HEK293 (cell line): Measurements from ENCODE around the gene MRPL46.

Experiments
- MYNN ChIP-seq: fragments of 450-650 bp; formaldehyde crosslinking; IDR thresholded peaks from 2 replicates; pipeline ENCODE4 v1.5.1; 2016; ENCODE audit warnings: missing biosample characterization, missing genetic modification characterization, borderline replicate concordance
- MZF1 ChIP-seq: fragments of 450-650 bp; formaldehyde crosslinking; IDR thresholded peaks from 2 replicates; pipeline ENCODE4 v1.5.1; 2017; ENCODE audit warnings: missing biosample characterization, missing genetic modification characterization, borderline replicate concordance
- SP3 ChIP-seq: fragments of 450-650 bp; formaldehyde crosslinking; IDR thresholded peaks from 2 replicates; pipeline ENCODE4 v1.5.1; 2016; ENCODE audit warnings: missing biosample characterization, missing genetic modification characterization
- TRIM28 ChIP-seq: IDR thresholded peaks from 2 replicates; pipeline ENCODE4 v1.6.1; 2011; ENCODE audit warnings: low read length, control low read depth, borderline replicate concordance
- ZBTB20 ChIP-seq: fragments of 450-650 bp; formaldehyde crosslinking; IDR thresholded peaks from 2 replicates; pipeline ENCODE4 v1.5.1; 2016; ENCODE audit warnings: missing biosample characterization, missing genetic modification characterization
- ZBTB7A ChIP-seq: fragments of 450-650 bp; formaldehyde crosslinking; IDR thresholded peaks from 2 replicates; pipeline ENCODE4 v1.5.1; 2016; ENCODE audit warnings: low read depth, missing biosample characterization, missing genetic modification characterization
- ZNF114 ChIP-seq: fragments of 450-650 bp; formaldehyde crosslinking; IDR thresholded peaks from 2 replicates; pipeline ENCODE4 v1.5.0; 2017; ENCODE audit warnings: missing biosample characterization, missing genetic modification characterization
- ZNF146 ChIP-seq: fragments of 450-650 bp; formaldehyde crosslinking; IDR thresholded peaks from 2 replicates; pipeline ENCODE4 v1.5.1; 2016; ENCODE audit warnings: missing biosample characterization, missing genetic modification characterization
- ZNF157 ChIP-seq: fragments of 450-650 bp; formaldehyde crosslinking; IDR thresholded peaks from 2 replicates; pipeline ENCODE4 v1.5.1; 2016; ENCODE audit warnings: missing biosample characterization, missing genetic modification characterization
- ZNF202 ChIP-seq: fragments of 450-650 bp; formaldehyde crosslinking; IDR thresholded peaks from 2 replicates; pipeline ENCODE4 v1.5.1; 2016; ENCODE audit warnings: missing biosample characterization, missing genetic modification characterization, borderline replicate concordance
- ZNF214 ChIP-seq: fragments of 450-650 bp; formaldehyde crosslinking; IDR thresholded peaks from 2 replicates; pipeline ENCODE4 v1.5.1; 2017; ENCODE audit warnings: missing biosample characterization, mild to moderate bottlenecking, missing genetic modification characterization, borderline replicate concordance
- ZNF248 ChIP-seq: fragments of 450-650 bp; formaldehyde crosslinking; IDR thresholded peaks from 2 replicates; pipeline ENCODE4 v1.5.1; 2017; ENCODE audit warnings: missing biosample characterization, missing genetic modification characterization
- ZNF354C ChIP-seq: fragments of 450-650 bp; formaldehyde crosslinking; IDR thresholded peaks from 2 replicates; pipeline ENCODE4 v1.5.1; 2016; ENCODE audit warnings: missing biosample characterization, missing genetic modification characterization, low read depth, borderline replicate concordance
- ZNF416 ChIP-seq: fragments of 450-650 bp; formaldehyde crosslinking; IDR thresholded peaks from 2 replicates; pipeline ENCODE4 v1.5.1; 2016; ENCODE audit warnings: missing biosample characterization, missing genetic modification characterization
- ZNF488 ChIP-seq: fragments of 450-650 bp; formaldehyde crosslinking; IDR thresholded peaks from 2 replicates; pipeline ENCODE4 v1.5.1; 2016; ENCODE audit warnings: missing biosample characterization, missing genetic modification characterization
- ZNF555 ChIP-seq: fragments of 450-650 bp; formaldehyde crosslinking; conservative IDR thresholded peaks from 2 replicates; pipeline ENCODE4 v1.5.1; 2017; ENCODE audit warnings: missing biosample characterization, mild to moderate bottlenecking, missing genetic modification characterization, inconsistent platforms
- ZNF621 ChIP-seq: fragments of 450-650 bp; formaldehyde crosslinking; IDR thresholded peaks from 2 replicates; pipeline ENCODE4 v1.5.1; 2017; ENCODE audit warnings: missing biosample characterization, missing genetic modification characterization
- ZNF658 ChIP-seq: fragments of 450-650 bp; formaldehyde crosslinking; IDR thresholded peaks from 2 replicates; pipeline ENCODE4; 2016; ENCODE audit warnings: missing biosample characterization, missing genetic modification characterization
- ZNF670 ChIP-seq: fragments of 450-650 bp; formaldehyde crosslinking; IDR thresholded peaks from 2 replicates; pipeline ENCODE4 v1.5.1; 2016; ENCODE audit warnings: missing biosample characterization, missing genetic modification characterization, low read depth
- TF ChIP-seq, protein P1 (sequence below): fragments of 450-650 bp; formaldehyde crosslinking; conservative IDR thresholded peaks from 2 replicates; pipeline ENCODE4 v1.5.1; 2016; ENCODE audit warnings: low read depth, missing biosample characterization, missing genetic modification characterization
- TF ChIP-seq, protein P2 (sequence below): fragments of 450-650 bp; formaldehyde crosslinking; IDR thresholded peaks from 2 replicates; pipeline ENCODE4 v1.5.1; 2017; ENCODE audit warnings: missing biosample characterization, missing genetic modification characterization
- TF ChIP-seq, protein P3 (sequence below): fragments of 450-650 bp; formaldehyde crosslinking; IDR thresholded peaks from 2 replicates; pipeline ENCODE4 v1.5.1; 2016; ENCODE audit warnings: missing biosample characterization, missing genetic modification characterization
- TF ChIP-seq, protein P4 (sequence below): fragments of 450-650 bp; IDR thresholded peaks from 2 replicates; pipeline ENCODE4 v1.5.1; 2018; ENCODE audit warnings: missing biosample characterization, missing genetic modification characterization
- TF ChIP-seq, protein P5 (sequence below): fragments of 450-650 bp; formaldehyde crosslinking; IDR thresholded peaks from 2 replicates; pipeline ENCODE4 v1.5.1; 2016; ENCODE audit warnings: missing biosample characterization, missing genetic modification characterization

The MRPL46 gene

GRCh38 chr15:88467073-88467934 lies at the start of gene MRPL46, which contains the start of gene MRPS11 (continued):
- TF ChIP-seq, protein P1, sequence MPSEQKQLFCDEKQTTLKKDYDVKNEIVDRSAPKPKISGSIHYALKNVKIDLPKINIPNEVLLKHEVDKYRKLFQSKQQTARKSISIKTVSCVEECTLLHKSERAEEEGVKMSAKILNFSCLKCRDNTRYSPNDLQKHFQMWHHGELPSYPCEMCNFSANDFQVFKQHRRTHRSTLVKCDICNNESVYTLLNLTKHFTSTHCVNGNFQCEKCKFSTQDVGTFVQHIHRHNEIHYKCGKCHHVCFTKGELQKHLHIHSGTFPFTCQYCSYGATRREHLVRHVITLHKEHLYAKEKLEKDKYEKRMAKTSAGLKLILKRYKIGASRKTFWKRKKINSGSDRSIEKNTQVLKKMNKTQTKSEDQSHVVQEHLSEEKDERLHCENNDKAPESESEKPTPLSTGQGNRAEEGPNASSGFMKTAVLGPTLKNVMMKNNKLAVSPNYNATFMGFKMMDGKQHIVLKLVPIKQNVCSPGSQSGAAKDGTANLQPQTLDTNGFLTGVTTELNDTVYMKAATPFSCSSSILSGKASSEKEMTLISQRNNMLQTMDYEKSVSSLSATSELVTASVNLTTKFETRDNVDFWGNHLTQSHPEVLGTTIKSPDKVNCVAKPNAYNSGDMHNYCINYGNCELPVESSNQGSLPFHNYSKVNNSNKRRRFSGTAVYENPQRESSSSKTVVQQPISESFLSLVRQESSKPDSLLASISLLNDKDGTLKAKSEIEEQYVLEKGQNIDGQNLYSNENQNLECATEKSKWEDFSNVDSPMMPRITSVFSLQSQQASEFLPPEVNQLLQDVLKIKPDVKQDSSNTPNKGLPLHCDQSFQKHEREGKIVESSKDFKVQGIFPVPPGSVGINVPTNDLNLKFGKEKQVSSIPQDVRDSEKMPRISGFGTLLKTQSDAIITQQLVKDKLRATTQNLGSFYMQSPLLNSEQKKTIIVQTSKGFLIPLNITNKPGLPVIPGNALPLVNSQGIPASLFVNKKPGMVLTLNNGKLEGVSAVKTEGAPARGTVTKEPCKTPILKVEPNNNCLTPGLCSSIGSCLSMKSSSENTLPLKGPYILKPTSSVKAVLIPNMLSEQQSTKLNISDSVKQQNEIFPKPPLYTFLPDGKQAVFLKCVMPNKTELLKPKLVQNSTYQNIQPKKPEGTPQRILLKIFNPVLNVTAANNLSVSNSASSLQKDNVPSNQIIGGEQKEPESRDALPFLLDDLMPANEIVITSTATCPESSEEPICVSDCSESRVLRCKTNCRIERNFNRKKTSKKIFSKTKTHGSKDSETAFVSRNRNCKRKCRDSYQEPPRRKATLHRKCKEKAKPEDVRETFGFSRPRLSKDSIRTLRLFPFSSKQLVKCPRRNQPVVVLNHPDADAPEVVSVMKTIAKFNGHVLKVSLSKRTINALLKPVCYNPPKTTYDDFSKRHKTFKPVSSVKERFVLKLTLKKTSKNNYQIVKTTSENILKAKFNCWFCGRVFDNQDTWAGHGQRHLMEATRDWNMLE (tag by site-specific recombination) = peak; percentile 58
- TF ChIP-seq ZNF146 (tag by site-specific recombination) (0 out of 2 replicates have a peak, but pooled peaks have one; percentile 23), ZNF416 (no peak), MYNN (tag by site-specific recombination) (no peak), TRIM28 (0 out of 2 replicates have a peak, but pooled peaks have one; percentile 22), ZNF248 (tag by site-specific recombination) (no peak), ZNF202 (tag by site-specific recombination) (no peak), ZNF658 (tag by site-specific recombination) (no peak), ZNF488 (tag by site-specific recombination) (no peak), ZNF114 (tag by site-specific recombination) (no peak), SP3 (peak; percentile 42), ZBTB20 (tag by site-specific recombination) (peak; percentile 88), ZNF214 (no peak), MZF1 (tag by site-specific recombination) (no peak), ZNF157 (no peak), ZNF354C (no peak), ZNF621 (no peak), ZBTB7A (tag by site-specific recombination) (no peak; the same call in 1 of the 2 replicates), ZNF555 (tag by site-specific recombination) (no peak), ZNF670 (no peak)
- TF ChIP-seq, protein P2, sequence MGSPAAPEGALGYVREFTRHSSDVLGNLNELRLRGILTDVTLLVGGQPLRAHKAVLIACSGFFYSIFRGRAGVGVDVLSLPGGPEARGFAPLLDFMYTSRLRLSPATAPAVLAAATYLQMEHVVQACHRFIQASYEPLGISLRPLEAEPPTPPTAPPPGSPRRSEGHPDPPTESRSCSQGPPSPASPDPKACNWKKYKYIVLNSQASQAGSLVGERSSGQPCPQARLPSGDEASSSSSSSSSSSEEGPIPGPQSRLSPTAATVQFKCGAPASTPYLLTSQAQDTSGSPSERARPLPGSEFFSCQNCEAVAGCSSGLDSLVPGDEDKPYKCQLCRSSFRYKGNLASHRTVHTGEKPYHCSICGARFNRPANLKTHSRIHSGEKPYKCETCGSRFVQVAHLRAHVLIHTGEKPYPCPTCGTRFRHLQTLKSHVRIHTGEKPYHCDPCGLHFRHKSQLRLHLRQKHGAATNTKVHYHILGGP (tag by site-specific recombination) = no peak
- TF ChIP-seq, protein P3, sequence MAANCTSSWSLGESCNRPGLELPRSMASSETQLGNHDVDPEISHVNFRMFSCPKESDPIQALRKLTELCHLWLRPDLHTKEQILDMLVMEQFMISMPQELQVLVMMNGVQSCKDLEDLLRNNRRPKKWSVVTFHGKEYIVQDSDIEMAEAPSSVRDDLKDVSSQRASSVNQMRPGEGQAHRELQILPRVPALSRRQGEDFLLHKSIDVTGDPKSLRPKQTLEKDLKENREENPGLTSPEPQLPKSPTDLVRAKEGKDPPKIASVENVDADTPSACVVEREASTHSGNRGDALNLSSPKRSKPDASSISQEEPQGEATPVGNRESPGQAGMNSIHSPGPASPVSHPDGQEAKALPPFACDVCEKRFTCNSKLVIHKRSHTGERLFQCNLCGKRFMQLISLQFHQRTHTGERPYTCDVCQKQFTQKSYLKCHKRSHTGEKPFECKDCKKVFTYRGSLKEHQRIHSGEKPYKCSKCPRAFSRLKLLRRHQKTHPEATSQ (tag by site-specific recombination) = peak; percentile 56; the same call in 1 of the 2 replicates
- TF ChIP-seq, protein P4, sequence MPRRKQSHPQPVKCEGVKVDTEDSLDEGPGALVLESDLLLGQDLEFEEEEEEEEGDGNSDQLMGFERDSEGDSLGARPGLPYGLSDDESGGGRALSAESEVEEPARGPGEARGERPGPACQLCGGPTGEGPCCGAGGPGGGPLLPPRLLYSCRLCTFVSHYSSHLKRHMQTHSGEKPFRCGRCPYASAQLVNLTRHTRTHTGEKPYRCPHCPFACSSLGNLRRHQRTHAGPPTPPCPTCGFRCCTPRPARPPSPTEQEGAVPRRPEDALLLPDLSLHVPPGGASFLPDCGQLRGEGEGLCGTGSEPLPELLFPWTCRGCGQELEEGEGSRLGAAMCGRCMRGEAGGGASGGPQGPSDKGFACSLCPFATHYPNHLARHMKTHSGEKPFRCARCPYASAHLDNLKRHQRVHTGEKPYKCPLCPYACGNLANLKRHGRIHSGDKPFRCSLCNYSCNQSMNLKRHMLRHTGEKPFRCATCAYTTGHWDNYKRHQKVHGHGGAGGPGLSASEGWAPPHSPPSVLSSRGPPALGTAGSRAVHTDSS = no peak
- TF ChIP-seq, protein P5, sequence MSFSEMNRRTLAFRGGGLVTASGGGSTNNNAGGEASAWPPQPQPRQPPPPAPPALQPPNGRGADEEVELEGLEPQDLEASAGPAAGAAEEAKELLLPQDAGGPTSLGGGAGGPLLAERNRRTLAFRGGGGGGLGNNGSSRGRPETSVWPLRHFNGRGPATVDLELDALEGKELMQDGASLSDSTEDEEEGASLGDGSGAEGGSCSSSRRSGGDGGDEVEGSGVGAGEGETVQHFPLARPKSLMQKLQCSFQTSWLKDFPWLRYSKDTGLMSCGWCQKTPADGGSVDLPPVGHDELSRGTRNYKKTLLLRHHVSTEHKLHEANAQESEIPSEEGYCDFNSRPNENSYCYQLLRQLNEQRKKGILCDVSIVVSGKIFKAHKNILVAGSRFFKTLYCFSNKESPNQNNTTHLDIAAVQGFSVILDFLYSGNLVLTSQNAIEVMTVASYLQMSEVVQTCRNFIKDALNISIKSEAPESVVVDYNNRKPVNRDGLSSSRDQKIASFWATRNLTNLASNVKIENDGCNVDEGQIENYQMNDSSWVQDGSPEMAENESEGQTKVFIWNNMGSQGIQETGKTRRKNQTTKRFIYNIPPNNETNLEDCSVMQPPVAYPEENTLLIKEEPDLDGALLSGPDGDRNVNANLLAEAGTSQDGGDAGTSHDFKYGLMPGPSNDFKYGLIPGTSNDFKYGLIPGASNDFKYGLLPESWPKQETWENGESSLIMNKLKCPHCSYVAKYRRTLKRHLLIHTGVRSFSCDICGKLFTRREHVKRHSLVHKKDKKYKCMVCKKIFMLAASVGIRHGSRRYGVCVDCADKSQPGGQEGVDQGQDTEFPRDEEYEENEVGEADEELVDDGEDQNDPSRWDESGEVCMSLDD = peak; percentile 53; the same call in 1 of the 2 replicates
